GM12873 (cell line): ENCODE data around the gene GATA6.

Source experiments
- CTCF ChIP-seq: IDR thresholded peaks from 2 replicates; pipeline ENCODE4 v1.5.1; 2012; ENCODE audit warnings: low read depth, mild to moderate bottlenecking, moderate library complexity, low read length, control low read depth; ENCODE audit not compliant: insufficient read depth; ENCODE audit errors: missing control alignments

The GATA6 gene

GRCh38 chr18:22191923-22192322 lies 22.5 kb downstream of the GATA6 start:
- no peak for TF ChIP-seq CTCF

DNA sequence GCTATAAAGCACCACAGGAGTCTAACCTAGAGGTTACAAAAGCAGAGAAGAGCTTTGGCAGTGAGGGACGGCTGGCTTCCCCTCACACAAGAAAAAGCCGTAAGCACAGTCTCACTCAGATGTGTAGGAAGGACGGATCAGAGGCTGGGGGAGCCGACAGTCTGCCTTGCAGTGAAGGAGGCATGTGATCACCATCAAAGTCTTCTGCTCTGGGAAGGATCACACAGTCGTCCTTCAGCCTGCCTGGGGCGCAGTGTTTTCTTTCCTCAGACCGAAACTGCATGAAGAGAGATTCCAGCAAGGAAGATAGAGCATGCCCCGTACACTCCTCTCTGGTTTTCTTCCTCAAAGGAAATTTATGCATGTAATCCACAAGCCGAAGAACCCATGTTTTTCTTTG lies 24.1 kb downstream of the GATA6 start:
- TF ChIP-seq CTCF, result no peak

- TF ChIP-seq CTCF, result no peak
Measured at GRCh38 chr18:22194151-22194598, 24.8 kb downstream of the GATA6 start.

GRCh38 chr18:22195052-22195451 lies 25.7 kb downstream of the GATA6 start:
- no peak for TF ChIP-seq CTCF

DNA sequence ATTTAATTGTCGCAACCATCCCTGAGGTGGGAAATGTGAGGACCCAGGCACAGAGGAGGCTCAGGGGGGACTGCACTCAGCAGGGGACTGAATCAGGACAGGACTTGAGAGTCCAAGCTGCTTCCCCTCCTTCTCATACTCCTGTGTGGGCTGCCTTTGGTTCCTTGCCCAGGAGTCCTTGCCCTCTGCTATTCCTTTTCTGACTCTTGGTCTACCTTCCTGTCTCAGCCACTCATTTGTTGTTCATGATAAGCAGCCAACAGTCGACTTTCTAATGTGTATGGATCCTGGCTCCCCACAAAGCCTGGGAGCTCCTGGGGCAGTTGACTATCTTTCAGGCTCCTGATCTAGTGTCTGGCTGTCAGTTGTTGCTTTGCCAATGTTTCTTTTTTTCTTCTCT lies 28.3 kb downstream of the GATA6 start:
- no peak for TF ChIP-seq CTCF

DNA sequence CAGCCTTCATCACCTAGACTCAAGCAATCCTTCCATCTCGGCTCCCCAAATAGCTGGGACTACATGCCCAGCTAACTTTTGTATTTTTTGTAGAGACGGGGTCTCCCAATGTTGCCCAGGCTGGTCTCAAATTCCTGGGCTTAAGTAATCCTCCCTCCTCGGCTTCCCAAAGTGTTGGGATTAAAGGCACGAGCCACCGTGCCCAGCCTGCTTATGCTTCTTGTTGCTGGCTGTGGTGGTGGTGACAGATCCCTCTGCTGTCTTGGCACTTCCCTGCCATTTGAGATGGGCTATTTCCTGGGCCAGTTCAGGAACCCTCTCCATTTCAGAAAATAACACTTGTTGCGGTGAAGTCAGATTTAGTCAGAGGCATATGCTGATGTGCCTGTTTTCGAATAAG lies 28.8 kb downstream of the GATA6 start:
- TF ChIP-seq CTCF, result no peak

- TF ChIP-seq CTCF, result no peak
Measured at GRCh38 chr18:22199005-22199404, 29.6 kb downstream of the GATA6 start.

GRCh38 chr18:22200611-22201225 lies 31.3 kb downstream of the GATA6 start:
- no peak for TF ChIP-seq CTCF
